Hindlimb muscle (tissue), 1 donor: Measurements from ENCODE around the gene CTSO. TPM values are rescaled to one million over a fixed set of nuclear protein-coding genes. Genes with fewer than 3 reads are reported as not detected.

Experiments
- DNase-seq: peaks from one replicate; pipeline ENCODE4 v3.0.0-alpha.2; 2013
- polyA plus RNA-seq: library from polyadenylated mRNA; unstranded; fragments of 120-200 nt; gene quantifications from one replicate; pipeline ENCODE4 v1.2.1, GENCODE V29; 2013; ENCODE audit not compliant: insufficient read length

CTSO gene
- polyA plus RNA-seq: 24.0 TPM

GRCh38 chr4:155953151-155954117 lies at the start of gene CTSO:
Gene CTSO, minus strand, starts transcription at chr4:155953866. Its CDS starts 19 bp downstream, at chr4:155953847.
- peak; percentile 89 for DNase-seq

GRCh38 chr4:156000491-156000890 lies 46.8 kb upstream of the CTSO start:
- DNase-seq: no peak

GRCh38 chr4:155999725-156000124 lies 46.1 kb upstream of the CTSO start:
- no peak for DNase-seq

GRCh38 chr4:155995069-155995468 lies 41.4 kb upstream of the CTSO start:
- DNase-seq: no peak

GRCh38 chr4:155984106-155984797 lies 30.6 kb upstream of the CTSO start:
- DNase-seq: no peak

- DNase-seq: no peak
Observed at GRCh38 chr4:155982736-155983385, 29.2 kb upstream of the CTSO start.

GRCh38 chr4:155978810-155979209 lies 25.1 kb upstream of the CTSO start:
- no peak for DNase-seq

GRCh38 chr4:155975511-155975910 lies 21.8 kb upstream of the CTSO start:
- DNase-seq: no peak

- DNase-seq: no peak
Observed at GRCh38 chr4:155974996-155975395, 21.3 kb upstream of the CTSO start.

GRCh38 chr4:155974476-155974749 lies 20.7 kb upstream of the CTSO start:
- no peak for DNase-seq

- no peak for DNase-seq
Observed at GRCh38 chr4:155973639-155974475, 20.2 kb upstream of the CTSO start.

GRCh38 chr4:155972098-155972497 lies 18.4 kb upstream of the CTSO start:
- DNase-seq: no peak

GRCh38 chr4:155966731-155967395 lies 13.2 kb upstream of the CTSO start:
- DNase-seq: peak; percentile 31

- no peak for DNase-seq
Observed at GRCh38 chr4:155966171-155966570, 12.5 kb upstream of the CTSO start.

- DNase-seq: no peak
Observed at GRCh38 chr4:155964016-155964891, 10.6 kb upstream of the CTSO start.

- no peak for DNase-seq
Observed at GRCh38 chr4:155962767-155963166, 9.1 kb upstream of the CTSO start.

- DNase-seq: no peak
Observed at GRCh38 chr4:155961575-155961974, 7.9 kb upstream of the CTSO start.

GRCh38 chr4:155960522-155960921 lies 6.9 kb upstream of the CTSO start:
- DNase-seq: peak; percentile 38

GRCh38 chr4:155959417-155959816 lies 5.8 kb upstream of the CTSO start:
- no peak for DNase-seq

- no peak for DNase-seq
Observed at GRCh38 chr4:155956461-155956860, 2.8 kb upstream of the CTSO start.

- DNase-seq: no peak
Observed at GRCh38 chr4:155954939-155955338, 1.3 kb upstream of the CTSO start.
